A549 treated with Mapracorat at 1 μM for 4 hours (cell line): ENCODE measurements around the gene TAS2R38. TPM values are rescaled to one million over a fixed set of nuclear protein-coding genes. Genes with fewer than 3 reads are reported as not detected.

Source experiments
- total RNA-seq: library from RNA; stranded (reverse); fragments of 200-300 nt; extraction: Qiagen RNA extraction; gene quantifications from 5 replicates; pipeline ENCODE4 v1.2.3, GENCODE V29; 2022

Gene TAS2R38
- not detected in 5 replicates for total RNA-seq

DNA sequence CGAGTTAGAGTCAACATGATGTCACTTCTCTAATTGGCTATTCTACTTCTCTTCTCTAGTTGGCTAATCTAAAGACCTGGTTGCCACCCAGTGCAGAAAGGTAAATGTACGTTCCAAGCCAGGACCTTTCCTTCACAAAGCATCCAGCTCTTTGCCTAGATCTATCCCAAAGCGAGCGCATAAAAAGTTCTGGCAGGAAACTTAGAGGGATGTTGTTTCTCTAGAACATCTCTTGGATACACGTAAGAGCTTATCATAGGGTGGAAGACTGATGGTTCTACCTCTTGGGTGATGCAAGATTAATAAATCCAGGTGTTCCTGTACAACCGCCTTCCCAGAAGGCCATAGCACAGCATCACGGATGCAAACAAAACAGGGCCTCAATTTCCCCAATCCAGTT is at the start of gene TAS2R38:
TSS of gene TAS2R38 (minus strand) at position 101 of the 400 bp plus-strand sequence. CDS start at position 17, 84 bp downstream.

GRCh38 chr7:141946796-141947195 is 26.8 kb downstream of the TAS2R38 start, which contains the start of gene CLEC5A:
CLEC5A (minus strand) TSS chr7:141946974; CDS start chr7:141946292, 682 bp downstream.

Other genes starting within 250 kb of the TAS2R38 start
- gene SSBP1, start 235.4 kb downstream of the TAS2R38 start, total RNA-seq = 270 to 355 TPM (median 288 TPM) in 5 replicates
- gene TAS2R3, start 209.7 kb downstream of the TAS2R38 start, total RNA-seq = not detected in 5 replicates
- gene TAS2R4, start 197.1 kb downstream of the TAS2R38 start, total RNA-seq = 0.07 to 0.16 TPM (median 0.14 TPM) in 5 replicates
- 0.31 to 0.45 TPM (median 0.36 TPM) in 5 replicates for gene TAS2R5, start 183.6 kb downstream of the TAS2R38 start, total RNA-seq
- not detected in 5 replicates for gene PRSS37, start 132.3 kb downstream of the TAS2R38 start, total RNA-seq
- gene OR9A4, start 57.4 kb downstream of the TAS2R38 start, total RNA-seq = not detected in 5 replicates
- gene CLEC5A, start 26.8 kb downstream of the TAS2R38 start, total RNA-seq = not detected in 5 replicates
- 0.48 to 0.74 TPM (median 0.56 TPM) in 5 replicates for gene MGAM, start 22.1 kb upstream of the TAS2R38 start, total RNA-seq
- gene MGAM2, start 137.9 kb upstream of the TAS2R38 start, total RNA-seq = 0.03 TPM in 1 of 5 replicates, not detected in the others